Measurements from ENCODE around the gene TBCD.
"Not testable (repeated sequence)": the region's sequence is repeated elsewhere in the genome, so short reads cannot be mapped to it uniquely, and the experiment has no call there.

TBCD gene

GRCh38 chr17:82981141-82981730, 229.4 kb downstream of the TBCD start:
- no peak overlapping the region for H3K27ac ChIP-seq (ENCODE audit: low read length)
- no peaks in the 10 kb centered on the region for H3F3A ChIP-seq (ENCODE audit: insufficient read depth, low read length)
- no peak overlapping the region for H3K9ac ChIP-seq (ENCODE audit: low read length)
- H3K9me2 ChIP-seq (replicated peaks; ENCODE audit: insufficient read depth, low read length), result no peaks in the 10 kb centered on the region
- H3K4me1 ChIP-seq (ENCODE audit: low read length), result no peaks in the 10 kb centered on the region
- no peak overlapping the region for H3K4me2 ChIP-seq (ENCODE audit: low read depth, low read length)
- H3K27me3 ChIP-seq (replicated peaks; ENCODE audit: insufficient read depth, low read length), result peaks cover 23% of the 10 kb centered on the region
- H3K36me3 ChIP-seq (replicated peaks; ENCODE audit: insufficient read depth, low read length), result no peaks in the 10 kb centered on the region
- H3K4me3 ChIP-seq (ENCODE audit: low read length), result no peak overlapping the region
- H2AFZ ChIP-seq (ENCODE audit: low read length), result no peak overlapping the region
- no peaks in the 10 kb centered on the region for H3K79me2 ChIP-seq (ENCODE audit: low read length)
- H4K20me1 ChIP-seq (ENCODE audit: insufficient read depth, low read length), result no peaks in the 10 kb centered on the region
- no peak for DNase-seq
- H3K9me3 ChIP-seq (replicated peaks; ENCODE audit: insufficient read depth, low read length), result no peaks in the 10 kb centered on the region
- TF ChIP-seq EZH2 (optimal IDR thresholded peaks at IDR 0.05; ENCODE audit: low read depth, low read length), result no peak

- no peaks in the 10 kb centered on the region for H3K4me1 ChIP-seq (ENCODE audit: low read length)
- TF ChIP-seq EZH2phosphoT487 (IDR thresholded peaks at IDR 0.05; ENCODE audit: low read length), result no peak
- no peak for TF ChIP-seq EZH2 (optimal IDR thresholded peaks at IDR 0.05; ENCODE audit: low read depth, low read length)
- no peak for TF ChIP-seq CTCF (IDR thresholded peaks at IDR 0.05; ENCODE audit: low read length)
- no peaks in the 10 kb centered on the region for H3K79me2 ChIP-seq (ENCODE audit: low read length)
- no peak overlapping the region for H3K4me2 ChIP-seq (ENCODE audit: low read depth, low read length)
- H3K4me3 ChIP-seq (ENCODE audit: low read length), result no peak overlapping the region
- no peak for DNase-seq
- no peaks in the 10 kb centered on the region for H3K36me3 ChIP-seq (replicated peaks; ENCODE audit: insufficient read depth, low read length)
- H3K27me3 ChIP-seq (replicated peaks; ENCODE audit: insufficient read depth, low read length), result peaks cover 29% of the 10 kb centered on the region
- H3K27ac ChIP-seq (ENCODE audit: low read length), result no peak overlapping the region
- H3K9ac ChIP-seq (ENCODE audit: low read length), result no peak overlapping the region
- H2AFZ ChIP-seq (ENCODE audit: low read length), result no peak overlapping the region
- no peaks in the 10 kb centered on the region for H3F3A ChIP-seq (ENCODE audit: insufficient read depth, low read length)
- no peaks in the 10 kb centered on the region for H3K9me3 ChIP-seq (replicated peaks; ENCODE audit: insufficient read depth, low read length)
- no peaks in the 10 kb centered on the region for H3K9me2 ChIP-seq (replicated peaks; ENCODE audit: insufficient read depth, low read length)
- H4K20me1 ChIP-seq (ENCODE audit: insufficient read depth, low read length), result no peaks in the 10 kb centered on the region
These were observed 231.8 kb downstream of the TBCD start for GRCh38 chr17:82983510-82984248.

- H3K9me2 ChIP-seq (replicated peaks; ENCODE audit: insufficient read depth, low read length); H3K9me3 ChIP-seq (replicated peaks; ENCODE audit: insufficient read depth, low read length); H3F3A ChIP-seq (ENCODE audit: insufficient read depth, low read length); H2AFZ ChIP-seq (ENCODE audit: low read length); H3K9ac ChIP-seq (ENCODE audit: low read length); H3K4me2 ChIP-seq (ENCODE audit: low read depth, low read length); H3K4me1 ChIP-seq (ENCODE audit: low read length); H3K36me3 ChIP-seq (replicated peaks; ENCODE audit: insufficient read depth, low read length); H3K27ac ChIP-seq (ENCODE audit: low read length); H3K4me3 ChIP-seq (ENCODE audit: low read length); H3K79me2 ChIP-seq (ENCODE audit: low read length); DNase-seq; H4K20me1 ChIP-seq (ENCODE audit: insufficient read depth, low read length): not testable (repeated sequence)
- H3K27me3 ChIP-seq (replicated peaks; ENCODE audit: insufficient read depth, low read length), result peaks cover 29% of the 10 kb centered on the region
These were observed 232.4 kb downstream of the TBCD start for GRCh38 chr17:82984249-82984617.

GRCh38 chr17:82984751-82985427, 233.0 kb downstream of the TBCD start:
- no peak overlapping the region for H3K4me3 ChIP-seq (ENCODE audit: low read length)
- H4K20me1 ChIP-seq (ENCODE audit: insufficient read depth, low read length), result no peaks in the 10 kb centered on the region
- TF ChIP-seq CTCF (IDR thresholded peaks at IDR 0.05; ENCODE audit: low read length) (no peak), EZH2phosphoT487 (IDR thresholded peaks at IDR 0.05; ENCODE audit: low read length) (no peak), EZH2 (optimal IDR thresholded peaks at IDR 0.05; ENCODE audit: low read depth, low read length) (no peak)
- H3K27me3 ChIP-seq (replicated peaks; ENCODE audit: insufficient read depth, low read length), result peaks cover 31% of the 10 kb centered on the region
- no peak overlapping the region for H3K4me2 ChIP-seq (ENCODE audit: low read depth, low read length)
- H2AFZ ChIP-seq (ENCODE audit: low read length), result no peak overlapping the region
- no peak for DNase-seq
- no peaks in the 10 kb centered on the region for H3K36me3 ChIP-seq (replicated peaks; ENCODE audit: insufficient read depth, low read length)
- no peaks in the 10 kb centered on the region for H3K9me3 ChIP-seq (replicated peaks; ENCODE audit: insufficient read depth, low read length)
- H3K4me1 ChIP-seq (ENCODE audit: low read length), result no peaks in the 10 kb centered on the region
- no peaks in the 10 kb centered on the region for H3K79me2 ChIP-seq (ENCODE audit: low read length)
- no peak overlapping the region for H3K27ac ChIP-seq (ENCODE audit: low read length)
- no peak overlapping the region for H3K9ac ChIP-seq (ENCODE audit: low read length)
- H3K9me2 ChIP-seq (replicated peaks; ENCODE audit: insufficient read depth, low read length), result no peaks in the 10 kb centered on the region
- no peaks in the 10 kb centered on the region for H3F3A ChIP-seq (ENCODE audit: insufficient read depth, low read length)
